Stimulated activated CD8-positive, alpha-beta memory T cell treated with anti-CD3 and anti-CD28 coated beads, Interleukin-12 subunit alpha, Interleukin-12 subunit beta, amount 100 ng/mL, for 24 hours (primary cell): ENCODE results near the gene SGPL1.
"Not testable (repeated sequence)": the region's sequence is repeated elsewhere in the genome, so short reads cannot be mapped to it uniquely, and the experiment has no call there.

Source experiments
- DNase-seq: peaks from one replicate; pipeline ENCODE4 v3.0.0-alpha.2; 2020; ENCODE audit errors: extremely low read depth

Gene SGPL1, protein sequence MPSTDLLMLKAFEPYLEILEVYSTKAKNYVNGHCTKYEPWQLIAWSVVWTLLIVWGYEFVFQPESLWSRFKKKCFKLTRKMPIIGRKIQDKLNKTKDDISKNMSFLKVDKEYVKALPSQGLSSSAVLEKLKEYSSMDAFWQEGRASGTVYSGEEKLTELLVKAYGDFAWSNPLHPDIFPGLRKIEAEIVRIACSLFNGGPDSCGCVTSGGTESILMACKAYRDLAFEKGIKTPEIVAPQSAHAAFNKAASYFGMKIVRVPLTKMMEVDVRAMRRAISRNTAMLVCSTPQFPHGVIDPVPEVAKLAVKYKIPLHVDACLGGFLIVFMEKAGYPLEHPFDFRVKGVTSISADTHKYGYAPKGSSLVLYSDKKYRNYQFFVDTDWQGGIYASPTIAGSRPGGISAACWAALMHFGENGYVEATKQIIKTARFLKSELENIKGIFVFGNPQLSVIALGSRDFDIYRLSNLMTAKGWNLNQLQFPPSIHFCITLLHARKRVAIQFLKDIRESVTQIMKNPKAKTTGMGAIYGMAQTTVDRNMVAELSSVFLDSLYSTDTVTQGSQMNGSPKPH

GRCh38 chr10:70815504-70816219, at the start of gene SGPL1:
SGPL1 (plus strand) TSS chr10:70815948; CDS start chr10:70816854, 906 bp downstream.
- DNase-seq = peak; percentile 70

- DNase-seq = not testable (repeated sequence)
These were observed 47.6 kb upstream of the SGPL1 start for GRCh38 chr10:70768026-70768685.

DNA sequence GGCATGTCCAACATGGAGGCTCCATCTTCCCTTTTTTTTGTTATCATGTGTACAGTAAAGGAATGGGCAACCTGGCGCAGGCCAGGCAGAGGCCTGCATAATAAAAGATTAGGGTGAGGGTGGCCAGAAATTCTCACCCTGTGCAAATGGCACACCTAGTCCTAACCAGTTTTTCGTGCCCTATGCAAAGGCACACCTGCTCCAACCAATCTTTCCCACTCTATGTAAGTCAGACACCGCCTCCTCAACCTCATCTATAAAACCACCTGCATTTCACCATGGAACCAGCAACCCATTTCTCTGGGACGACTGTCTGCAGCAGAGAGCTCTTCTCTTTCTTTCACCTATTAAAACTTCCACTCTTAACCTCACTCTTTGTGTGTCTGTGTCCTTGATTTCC, 46.6 kb upstream of the SGPL1 start:
- no peak for DNase-seq

- no peak for DNase-seq
These were observed 45.7 kb upstream of the SGPL1 start for GRCh38 chr10:70770001-70770400.

DNA sequence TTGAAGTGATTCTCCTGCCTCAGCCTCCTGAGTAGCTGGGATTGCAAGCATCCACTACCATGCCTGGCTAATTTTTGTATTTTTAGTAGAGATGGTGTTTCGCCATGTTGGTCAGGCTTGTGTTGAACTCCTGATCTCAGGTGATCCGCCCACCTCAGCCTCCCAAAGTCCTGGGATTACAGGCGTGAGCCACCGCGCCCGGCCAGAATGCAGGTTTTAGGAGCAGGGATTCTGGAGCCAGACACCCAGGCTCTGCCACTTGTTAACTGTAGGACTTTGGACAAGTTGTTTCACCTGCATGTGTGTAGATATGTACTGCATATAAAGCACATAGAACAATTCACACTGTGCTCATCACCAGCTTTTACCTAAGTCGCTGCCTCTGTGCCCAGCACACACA, 45.2 kb upstream of the SGPL1 start:
- not testable (repeated sequence) for DNase-seq

- no peak for DNase-seq
These were observed 44.2 kb upstream of the SGPL1 start for GRCh38 chr10:70771311-70772194.

DNA sequence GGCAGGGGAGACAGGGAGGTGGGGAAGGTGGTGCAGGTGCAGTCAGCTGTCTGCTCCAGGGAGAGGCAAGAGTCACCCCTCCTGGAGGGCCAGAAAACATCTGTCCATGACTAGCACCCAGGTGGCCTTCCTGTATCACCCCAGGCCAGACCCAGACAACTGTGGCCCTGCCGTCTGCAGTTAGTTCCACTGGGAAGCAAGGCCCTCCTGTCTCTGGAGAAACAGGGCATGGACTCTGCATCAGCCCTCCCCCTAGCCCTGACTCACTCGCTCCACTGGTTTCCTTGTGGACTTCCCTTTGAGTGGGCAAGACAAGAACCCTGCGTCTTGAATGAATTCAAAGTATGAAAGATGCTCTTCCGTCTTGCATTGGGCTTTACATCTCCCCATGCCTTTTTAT, 43.1 kb upstream of the SGPL1 start:
- no peak for DNase-seq

- DNase-seq = no peak
These were observed 42.3 kb upstream of the SGPL1 start for GRCh38 chr10:70773461-70773860.

- DNase-seq = no peak
These were observed 41.6 kb upstream of the SGPL1 start for GRCh38 chr10:70773965-70774809.

DNA sequence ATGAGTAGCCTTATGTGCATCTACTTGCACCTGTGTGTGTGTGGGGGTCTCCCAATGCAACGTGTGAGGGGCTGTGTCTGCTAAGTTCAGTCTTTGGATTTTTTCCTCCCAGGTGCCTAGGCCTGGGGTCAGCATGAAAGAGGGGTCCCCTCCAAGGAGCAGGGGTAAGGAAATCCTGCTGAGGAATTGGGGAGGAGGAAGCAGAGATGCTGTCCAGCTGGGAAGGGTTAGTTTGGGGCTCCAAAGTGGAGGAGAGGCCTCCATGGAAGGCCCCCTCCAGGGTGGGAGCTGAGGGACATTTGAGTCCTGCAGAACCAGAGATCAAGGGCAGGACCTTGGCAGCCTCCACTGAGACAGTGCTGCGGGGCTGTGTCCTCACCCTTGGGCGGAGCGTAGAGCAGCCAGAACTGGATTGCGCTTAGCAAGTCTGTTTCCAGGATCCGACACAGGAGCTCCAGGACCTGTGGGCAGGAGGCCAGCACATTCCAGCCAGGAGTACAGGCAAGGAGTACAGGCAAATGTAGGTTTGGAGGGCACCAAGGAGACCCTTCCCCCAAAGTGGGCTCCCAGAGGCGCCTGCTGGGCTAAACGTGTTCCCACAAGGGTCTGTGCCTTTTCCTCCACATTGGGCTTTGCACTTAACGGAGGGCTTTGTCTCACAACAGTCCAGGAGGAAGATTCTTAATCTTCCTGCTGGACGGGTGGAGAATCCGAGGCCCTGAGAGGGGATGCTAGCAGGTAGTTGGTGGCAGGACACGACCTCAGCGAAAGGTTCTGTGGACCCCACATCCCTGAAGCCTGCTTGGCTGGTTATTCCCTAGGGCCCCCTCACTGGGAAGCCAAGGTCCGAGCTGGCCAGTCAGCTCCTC, 40.7 kb upstream of the SGPL1 start:
- DNase-seq = no peak

GRCh38 chr10:70775679-70776454, 39.9 kb upstream of the SGPL1 start:
- no peak for DNase-seq

- DNase-seq = no peak
These were observed 39.2 kb upstream of the SGPL1 start for GRCh38 chr10:70776455-70777005.

GRCh38 chr10:70777063-70777875, 38.5 kb upstream of the SGPL1 start:
- DNase-seq = no peak

DNA sequence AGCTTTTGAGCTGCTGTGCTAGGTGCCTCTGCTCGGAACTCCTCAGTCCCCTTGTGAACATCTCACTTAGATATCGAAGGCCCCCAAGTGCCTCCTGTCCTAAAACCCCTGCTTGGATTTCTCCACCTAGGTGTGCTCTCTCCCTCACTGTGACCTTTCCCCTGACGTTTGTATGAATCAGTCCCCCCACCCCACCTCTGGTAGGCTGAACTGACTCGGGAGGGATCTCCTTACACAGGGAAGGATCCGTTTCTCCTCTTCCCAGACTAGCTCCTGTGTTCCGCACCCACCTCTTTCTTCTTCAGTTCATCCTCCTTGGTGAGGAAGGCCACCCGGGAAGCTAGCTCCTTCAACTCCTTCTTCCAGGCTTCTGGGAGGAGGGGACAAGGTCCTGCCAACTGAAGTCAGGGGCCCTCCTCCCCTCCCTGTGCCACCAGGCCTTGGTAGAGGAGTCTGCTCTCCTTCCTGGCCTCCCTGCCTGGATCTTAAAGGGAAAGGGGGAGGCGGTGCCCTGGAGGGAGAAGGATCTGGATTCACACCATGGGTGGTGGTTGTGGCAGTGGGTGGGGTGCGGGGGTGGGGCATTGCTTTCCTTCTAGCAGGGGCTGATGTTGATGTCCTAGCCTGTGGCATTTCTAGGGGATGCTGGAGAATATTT, 37.4 kb upstream of the SGPL1 start:
- DNase-seq = no peak

DNA sequence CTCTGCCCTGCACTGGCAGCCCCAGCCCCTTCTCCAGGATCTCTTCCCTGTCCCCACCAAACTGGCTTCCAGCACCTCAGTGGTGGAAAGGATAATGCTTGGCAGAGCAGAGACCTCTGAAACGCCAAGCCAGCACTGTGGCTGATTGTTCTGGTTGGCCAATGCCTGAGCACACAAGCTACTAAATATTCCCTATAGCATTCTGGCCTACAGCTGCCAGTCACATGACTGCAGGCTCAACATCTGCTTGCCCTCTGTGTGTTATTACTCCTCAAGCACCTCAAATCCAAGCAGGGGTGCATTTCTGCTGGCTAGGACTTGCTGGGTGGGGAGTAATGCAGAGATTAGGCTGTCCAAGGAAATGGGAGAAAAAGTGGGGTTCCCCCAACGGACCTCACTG, 36.7 kb upstream of the SGPL1 start:
- DNase-seq = no peak

- DNase-seq = no peak
These were observed 36.0 kb upstream of the SGPL1 start for GRCh38 chr10:70779511-70780369.
